GM19240 (cell line): ENCODE data around the gene YWHAB.
A peak's percentile ranks its signal among the peaks of the same experiment; 100 is the strongest.

Experiments
- DNase-seq: peaks from one replicate; pipeline ENCODE4 v3.0.0; 2011; ENCODE audit warnings: low spot score; ENCODE audit not compliant: insufficient read length

YWHAB gene

GRCh38 chr20:44911264-44911921 lies 25.9 kb downstream of the YWHAB start:
- peak; percentile 37 for DNase-seq

DNA sequence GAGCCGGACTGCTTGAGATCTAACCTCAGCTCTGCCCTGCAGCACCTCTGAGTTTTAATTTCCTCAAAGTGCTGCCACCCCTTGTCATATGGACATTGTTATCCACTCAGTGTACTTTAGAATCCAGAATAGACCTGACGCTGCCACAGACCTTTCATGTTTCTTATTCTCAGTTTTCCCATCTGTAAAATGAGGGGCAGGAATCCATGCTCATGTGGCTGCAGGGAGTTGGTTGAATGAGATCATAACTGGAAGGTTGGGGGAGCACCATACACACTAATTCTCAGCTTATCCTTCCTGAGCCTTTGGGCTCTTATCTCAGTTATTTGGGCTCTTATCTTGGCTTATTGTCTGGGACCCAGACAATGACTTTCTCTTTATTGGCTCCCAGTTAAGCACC lies 26.7 kb downstream of the YWHAB start:
- no peak for DNase-seq

DNA sequence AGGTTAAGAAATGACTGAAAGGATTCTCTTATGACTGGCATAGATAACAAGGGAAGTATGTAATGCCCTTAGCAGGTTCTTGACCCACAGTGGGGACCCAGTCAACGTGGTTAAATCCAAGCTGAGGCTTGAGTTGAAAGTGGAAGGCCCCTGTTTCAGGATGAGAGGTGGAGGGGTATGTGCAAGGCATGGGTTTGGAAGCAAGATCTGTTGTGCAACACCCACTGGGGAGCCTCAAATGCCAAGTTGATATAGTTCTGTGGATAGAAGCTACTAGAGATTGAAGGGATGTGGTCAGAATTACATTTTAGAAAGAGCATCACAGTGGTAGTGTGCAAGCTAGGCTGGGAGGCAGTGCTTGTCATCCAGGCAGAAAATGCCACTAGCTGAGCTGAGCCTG lies 29.4 kb downstream of the YWHAB start:
- no peak for DNase-seq

DNA sequence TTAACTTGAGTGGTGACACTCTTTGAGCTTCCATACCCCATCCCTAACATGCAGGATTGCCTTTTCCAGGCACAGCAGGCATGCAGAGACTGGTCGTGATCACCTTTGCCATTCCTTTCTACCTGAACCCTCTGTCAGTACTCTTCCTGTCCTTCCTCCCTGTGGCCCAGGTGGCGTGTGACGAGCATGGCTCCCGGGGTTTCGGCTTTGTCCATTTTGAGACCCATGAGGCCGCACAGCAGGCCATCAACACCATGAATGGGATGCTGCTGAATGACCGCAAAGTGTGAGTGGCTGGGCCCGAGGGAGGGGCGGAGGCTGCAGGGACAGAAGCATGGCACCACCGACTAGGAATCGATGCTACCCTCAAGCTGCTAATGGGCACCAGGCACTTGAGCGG lies 31.1 kb downstream of the YWHAB start:
- no peak for DNase-seq

- no peak for DNase-seq
These were observed 31.9 kb downstream of the YWHAB start for GRCh38 chr20:44917399-44917798.

- no peak for DNase-seq
These were observed 32.8 kb downstream of the YWHAB start for GRCh38 chr20:44918342-44918741.

DNA sequence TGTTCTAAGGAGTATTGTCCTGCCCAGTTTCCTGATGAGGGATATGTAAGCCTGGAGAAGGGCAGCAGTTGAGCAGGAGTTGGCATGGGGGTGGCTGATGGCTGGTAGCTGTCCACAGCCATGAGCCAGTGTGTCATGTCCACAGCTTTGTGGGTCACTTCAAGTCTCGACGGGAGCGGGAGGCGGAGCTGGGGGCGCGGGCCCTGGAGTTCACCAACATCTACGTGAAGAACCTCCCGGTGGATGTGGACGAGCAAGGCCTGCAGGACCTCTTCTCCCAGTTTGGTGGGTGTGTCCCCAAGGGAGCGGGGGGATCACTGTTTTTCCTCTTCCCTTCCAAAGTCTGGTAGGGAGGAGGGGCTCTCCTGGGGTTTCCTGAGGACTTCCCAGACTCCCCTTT lies 33.3 kb downstream of the YWHAB start:
- no peak for DNase-seq

DNA sequence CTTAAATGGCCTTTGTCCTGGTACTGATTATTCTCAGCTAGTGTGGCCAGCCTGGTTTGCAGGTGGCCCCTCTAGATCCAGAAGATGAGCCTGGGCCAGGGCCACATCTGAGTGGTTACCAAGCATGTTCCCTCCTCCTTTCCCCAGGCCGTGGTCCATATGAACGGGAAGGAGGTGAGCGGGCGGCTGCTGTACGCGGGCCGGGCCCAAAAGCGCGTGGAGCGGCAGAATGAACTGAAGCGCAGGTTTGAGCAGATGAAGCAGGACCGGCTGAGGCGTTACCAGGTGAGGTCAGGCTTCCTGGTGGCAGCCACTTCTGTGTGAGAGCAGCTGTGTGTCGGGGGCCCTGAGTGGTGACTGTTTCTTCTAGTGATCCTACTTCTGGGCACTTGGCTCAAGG lies 35.9 kb downstream of the YWHAB start:
- DNase-seq: no peak

- no peak for DNase-seq
These were observed 39.0 kb downstream of the YWHAB start for GRCh38 chr20:44924541-44924940.

GRCh38 chr20:44928595-44928994 lies 43.1 kb downstream of the YWHAB start:
- no peak for DNase-seq

- DNase-seq: no peak
These were observed 45.1 kb downstream of the YWHAB start for GRCh38 chr20:44930517-44931168.

GRCh38 chr20:44931911-44932310 lies 46.4 kb downstream of the YWHAB start:
- DNase-seq: no peak

DNA sequence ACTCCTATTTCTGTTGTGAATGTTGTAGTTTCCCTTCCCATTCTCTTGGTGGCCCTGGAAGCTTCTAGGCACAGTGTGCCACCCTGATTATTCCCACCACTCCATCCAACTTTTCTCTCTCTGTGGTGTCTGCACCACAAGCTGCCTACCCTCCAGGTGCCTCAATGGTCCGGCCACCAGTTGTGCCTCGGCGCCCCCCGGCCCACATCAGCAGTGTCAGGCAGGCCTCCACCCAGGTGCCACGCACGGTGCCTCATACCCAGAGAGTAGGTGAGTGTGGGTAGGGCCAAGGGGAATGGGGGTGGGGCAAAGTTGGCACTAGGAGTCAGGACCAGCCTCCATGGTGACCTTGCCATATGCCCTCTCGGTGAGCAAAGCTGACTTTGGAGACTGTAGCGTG lies 47.4 kb downstream of the YWHAB start:
- DNase-seq: no peak

DNA sequence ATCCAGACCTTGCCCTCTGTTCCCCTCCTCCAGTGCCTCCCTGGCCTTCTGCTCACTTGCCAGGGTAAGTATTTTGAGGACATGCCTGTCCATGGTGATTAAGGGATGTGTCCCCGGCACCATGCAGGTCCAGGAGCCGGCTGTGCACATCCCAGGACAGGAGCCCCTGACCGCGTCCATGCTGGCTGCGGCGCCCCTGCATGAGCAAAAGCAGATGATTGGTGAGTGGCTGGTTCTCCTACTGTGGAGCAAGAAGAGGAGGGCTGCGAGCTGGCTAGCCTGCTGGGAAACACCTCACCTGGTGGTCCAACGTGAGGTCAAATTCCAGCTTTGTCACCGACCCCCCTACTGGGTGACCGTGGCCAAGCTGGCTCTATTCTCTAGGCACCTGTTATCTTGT lies 51.0 kb downstream of the YWHAB start:
- no peak for DNase-seq

- no peak for DNase-seq
These were observed 53.1 kb downstream of the YWHAB start for GRCh38 chr20:44938637-44939036.

- no peak for DNase-seq
These were observed 55.7 kb downstream of the YWHAB start for GRCh38 chr20:44941120-44941691.

GRCh38 chr20:44942264-44942973 lies 56.9 kb downstream of the YWHAB start:
- DNase-seq: no peak

GRCh38 chr20:44943828-44944227 lies 58.3 kb downstream of the YWHAB start:
- no peak for DNase-seq

- no peak for DNase-seq
These were observed 59.8 kb downstream of the YWHAB start for GRCh38 chr20:44945261-44945660.

DNA sequence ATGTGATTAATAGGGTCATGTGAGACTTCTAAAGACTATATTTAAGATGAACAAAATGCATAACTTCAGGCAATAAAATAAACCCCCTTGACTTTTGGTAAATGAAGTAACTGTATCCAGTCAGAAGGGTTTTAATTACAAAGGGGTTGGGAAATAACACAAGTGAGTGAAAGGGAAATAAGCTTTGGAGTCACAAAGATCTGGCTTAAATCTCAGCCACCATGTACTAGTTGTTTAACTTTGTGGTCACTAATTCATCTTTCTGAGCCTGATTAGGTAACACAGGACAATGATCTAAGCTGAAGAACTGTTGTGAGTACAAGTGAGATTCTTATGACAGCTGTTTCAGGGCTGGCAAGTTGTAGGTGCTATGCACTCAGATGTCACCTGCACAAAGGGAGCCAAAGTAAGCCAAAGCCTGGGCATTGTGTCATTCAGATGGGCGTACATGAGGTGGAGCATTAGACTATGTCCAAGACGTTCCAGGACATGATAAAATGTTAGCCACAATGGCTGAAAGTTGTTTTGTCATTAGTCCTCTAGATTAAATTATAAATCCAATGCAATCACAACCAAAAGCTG lies 60.9 kb downstream of the YWHAB start:
- no peak for DNase-seq

GRCh38 chr20:44948107-44948506 lies 62.6 kb downstream of the YWHAB start:
- DNase-seq: no peak

DNA sequence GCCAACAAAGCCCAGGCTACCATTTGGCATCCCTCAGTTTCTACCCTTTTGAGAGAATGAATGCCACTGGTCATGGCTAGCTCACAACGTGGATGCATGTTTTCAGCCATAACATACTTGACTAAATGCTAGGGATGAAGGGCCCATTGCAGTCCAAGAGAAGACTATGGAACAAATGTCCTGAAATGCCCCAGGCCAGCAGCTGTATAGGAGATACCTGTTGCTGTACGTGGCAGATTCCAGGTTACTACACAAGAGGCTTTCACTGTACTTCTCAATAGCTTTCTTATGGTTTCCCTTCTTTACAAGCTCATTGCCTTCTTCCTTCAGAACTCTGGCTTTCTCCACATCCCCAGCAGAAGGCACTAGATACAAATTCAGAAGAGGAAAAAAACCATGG lies 63.0 kb downstream of the YWHAB start:
- DNase-seq: no peak
